MG63 (cell line): ENCODE data around the gene BRSK1. TPM values are rescaled to one million over a fixed set of nuclear protein-coding genes. Genes with fewer than 3 reads are reported as not detected.
"Not testable (repeated sequence)": the region's sequence is repeated elsewhere in the genome, so short reads cannot be mapped to it uniquely, and the experiment has no call there.

Source experiments
- DNase-seq: peaks from one replicate; pipeline ENCODE4 v3.0.0-alpha.2; 2020
- H3K27me3 ChIP-seq: fragments of 250-450 bp; sonication (Bioruptor Pico); 2 replicates; pipeline ENCODE4 v1.5.1; 2020; ENCODE audit warnings: mild to moderate bottlenecking, moderate library complexity
- H3K36me3 ChIP-seq: fragments of 250-450 bp; sonication (Bioruptor Pico); 2 replicates; pipeline ENCODE4 v1.5.1; 2020; ENCODE audit warnings: mild to moderate bottlenecking, moderate library complexity
- H3K4me3 ChIP-seq: fragments of 250-450 bp; sonication (Bioruptor Pico); 2 replicates; pipeline ENCODE4 v1.5.1; 2020; ENCODE audit warnings: mild to moderate bottlenecking, moderate library complexity
- H3K9me3 ChIP-seq: fragments of 250-450 bp; sonication (Bioruptor Pico); 2 replicates; pipeline ENCODE4 v1.5.1; 2020; ENCODE audit warnings: mild to moderate bottlenecking, moderate library complexity
- total RNA-seq: library from RNA; depleted of rRNA; stranded (reverse); fragments of >200 nt; shearing (Covaris generic); gene quantifications from 2 replicates; pipeline ENCODE4 v1.2.3, GENCODE V29; 2014; ENCODE audit warnings: low replicate concordance

BRSK1 gene
- total RNA-seq, 1 experiment from 2014 or later = 0.89 TPM

DNA sequence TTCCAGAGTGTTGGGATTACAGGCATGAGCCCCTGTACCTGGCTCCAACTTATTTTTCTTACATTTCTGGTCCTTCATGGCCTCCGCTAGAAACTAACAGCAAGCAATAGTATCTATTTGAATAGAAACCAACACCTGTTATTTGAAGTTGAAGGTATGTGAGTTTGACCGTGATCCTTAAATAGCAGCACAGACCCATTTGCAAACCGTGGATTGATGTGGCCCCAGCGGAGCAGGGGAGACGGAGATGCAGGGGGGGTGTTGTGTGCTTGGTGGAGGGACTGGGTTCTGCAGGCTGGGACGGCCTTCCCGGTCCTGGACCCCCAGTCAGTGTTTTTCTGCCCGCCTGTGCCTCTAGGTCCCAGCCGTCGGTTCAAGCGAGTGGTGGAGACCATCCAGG lies 24.5 kb downstream of the BRSK1 start:
- Histone ChIP-seq H3K4me3 (no peak overlapping the region), H3K9me3 (peaks cover 5% of the 10 kb centered on the region), H3K36me3 (no peaks in the 10 kb centered on the region), H3K27me3 (no peaks in the 10 kb centered on the region)
- DNase-seq = no peak

DNA sequence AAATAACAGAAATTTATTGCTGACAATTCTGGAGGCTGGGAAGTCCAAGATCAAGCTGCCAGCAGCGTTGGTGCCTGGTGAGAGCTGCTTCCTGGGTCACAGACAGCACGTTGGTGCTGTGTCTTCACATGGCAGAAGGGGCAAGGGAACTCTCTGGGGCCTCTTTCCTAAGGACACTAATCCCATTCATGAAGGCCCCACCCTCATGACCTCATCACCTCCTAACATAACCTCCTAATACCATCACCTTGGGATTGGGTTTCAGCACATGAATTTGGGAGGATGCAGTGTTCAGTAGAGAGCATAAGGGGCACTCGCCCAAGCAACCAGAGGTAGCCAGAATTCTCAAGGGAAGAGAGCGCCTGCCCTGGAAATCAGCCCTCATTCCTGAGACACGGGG lies 25.7 kb downstream of the BRSK1 start:
- DNase-seq = no peak
- no peak overlapping the region for H3K4me3 ChIP-seq
- no peaks in the 10 kb centered on the region for H3K36me3 ChIP-seq
- H3K27me3 ChIP-seq = no peaks in the 10 kb centered on the region
- H3K9me3 ChIP-seq = peaks cover 5% of the 10 kb centered on the region

DNA sequence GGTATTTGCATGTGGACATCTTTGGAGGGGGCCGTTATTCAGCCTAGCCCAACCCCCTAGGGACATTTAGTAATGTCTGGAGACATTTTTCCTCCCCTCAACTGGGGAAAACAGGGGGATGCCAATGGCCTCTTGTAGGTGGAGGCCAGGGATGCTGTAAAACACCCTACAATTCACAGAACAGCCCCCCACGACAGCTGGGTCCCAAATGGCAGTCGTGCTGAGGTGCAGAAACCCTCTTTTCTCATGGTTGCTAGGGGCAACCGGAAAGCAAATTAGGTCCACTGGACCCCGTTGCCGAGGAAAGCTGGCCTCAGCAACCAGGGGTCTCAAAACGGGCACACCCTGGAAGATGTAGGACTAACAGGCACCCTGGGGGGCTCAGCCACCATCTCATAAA lies 26.7 kb downstream of the BRSK1 start:
- no peak for DNase-seq
- Histone ChIP-seq H3K9me3 (peaks cover 5% of the 10 kb centered on the region), H3K4me3 (no peak overlapping the region), H3K27me3 (no peaks in the 10 kb centered on the region), H3K36me3 (no peaks in the 10 kb centered on the region)

DNA sequence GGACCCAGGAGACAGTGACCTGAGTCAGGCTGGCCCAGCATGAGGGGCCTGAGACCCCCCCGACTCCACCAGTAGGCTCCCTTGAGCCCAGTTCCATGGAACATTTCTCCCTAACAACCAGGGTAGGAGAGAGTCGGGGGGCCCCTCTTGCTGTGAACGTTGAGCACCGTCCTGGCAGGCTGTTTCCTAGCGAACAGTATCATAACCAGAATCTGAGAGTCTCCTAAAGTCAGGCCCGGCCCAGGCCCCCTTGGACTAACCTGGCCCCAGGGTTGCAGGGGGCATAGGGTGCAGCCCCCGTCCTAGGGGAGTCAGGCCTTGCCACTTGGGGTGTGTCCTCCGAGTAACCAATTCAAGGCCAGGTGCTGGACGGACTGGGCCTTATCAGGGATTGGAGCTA lies 27.6 kb downstream of the BRSK1 start:
- Histone ChIP-seq H3K4me3 (no peak overlapping the region), H3K36me3 (no peaks in the 10 kb centered on the region), H3K27me3 (no peaks in the 10 kb centered on the region), H3K9me3 (peaks cover 5% of the 10 kb centered on the region)
- no peak for DNase-seq

DNA sequence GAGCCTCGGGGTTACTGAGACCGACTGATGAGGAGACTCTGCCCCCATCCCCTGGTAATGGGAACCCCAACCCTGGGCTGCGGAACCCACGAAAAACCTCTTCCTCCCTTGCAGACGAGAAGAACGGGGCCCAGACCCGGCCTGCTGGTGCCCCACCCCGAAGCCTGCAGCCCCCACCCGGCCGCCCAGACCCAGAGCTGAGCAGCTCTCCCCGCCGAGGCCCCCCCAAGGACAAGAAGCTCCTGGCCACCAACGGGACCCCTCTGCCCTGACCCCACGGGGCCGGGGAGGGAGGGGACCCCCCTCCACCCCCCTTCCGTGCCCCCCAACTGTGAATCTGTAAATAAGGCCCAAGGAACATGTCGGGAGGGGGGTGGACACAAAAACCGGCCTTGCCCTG lies 28.0 kb downstream of the BRSK1 start:
- Histone ChIP-seq H3K4me3 (no peak overlapping the region), H3K27me3 (no peaks in the 10 kb centered on the region), H3K9me3 (peaks cover 5% of the 10 kb centered on the region), H3K36me3 (no peaks in the 10 kb centered on the region)
- DNase-seq = no peak

DNA sequence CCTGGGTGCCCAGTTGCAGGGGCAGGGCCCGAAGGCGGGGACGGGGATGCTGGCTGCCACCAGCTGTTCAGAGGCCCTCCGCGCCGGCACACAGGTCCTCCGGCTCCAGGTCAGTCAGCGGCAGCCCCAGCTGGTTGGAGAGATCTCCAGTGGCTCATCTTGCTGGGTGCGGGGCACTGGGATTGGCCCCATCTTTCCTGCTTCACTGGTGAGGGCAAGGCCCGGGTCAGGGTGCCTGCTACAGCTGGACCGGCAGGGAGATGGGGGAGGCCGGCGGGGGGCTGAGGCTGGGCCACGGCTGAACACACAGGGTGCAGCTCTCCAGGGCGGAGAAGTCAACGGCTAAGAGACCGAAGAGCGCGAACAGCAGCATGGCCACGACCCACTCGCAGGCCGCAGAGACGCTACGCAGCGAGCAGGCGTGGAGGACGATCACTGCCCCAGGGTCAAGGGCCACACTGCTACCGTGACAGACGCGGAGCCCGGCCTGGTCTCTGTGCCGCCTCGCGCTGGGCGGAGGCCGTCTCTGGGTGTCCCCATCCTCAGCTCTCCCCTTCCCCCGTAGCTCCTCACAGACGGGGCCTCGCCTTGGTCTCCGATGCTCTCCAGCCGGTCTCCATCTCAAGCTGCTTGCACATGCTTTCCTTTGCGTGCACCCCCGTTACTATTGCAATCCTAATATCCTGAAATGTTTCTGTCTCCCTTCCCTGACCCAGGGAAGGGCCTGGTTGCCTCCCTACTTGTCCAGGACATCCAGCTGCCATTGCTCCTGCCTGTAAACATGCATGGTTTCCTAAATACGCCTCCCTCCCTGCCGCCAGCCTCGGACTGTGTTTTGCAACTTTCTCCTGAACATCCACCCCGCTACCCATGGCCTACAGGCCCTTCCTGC lies 29.1 kb downstream of the BRSK1 start:
- Histone ChIP-seq H3K27me3 (no peaks in the 10 kb centered on the region), H3K36me3 (no peaks in the 10 kb centered on the region), H3K9me3 (peaks cover 5% of the 10 kb centered on the region), H3K4me3 (no peak overlapping the region)
- DNase-seq = no peak

DNA sequence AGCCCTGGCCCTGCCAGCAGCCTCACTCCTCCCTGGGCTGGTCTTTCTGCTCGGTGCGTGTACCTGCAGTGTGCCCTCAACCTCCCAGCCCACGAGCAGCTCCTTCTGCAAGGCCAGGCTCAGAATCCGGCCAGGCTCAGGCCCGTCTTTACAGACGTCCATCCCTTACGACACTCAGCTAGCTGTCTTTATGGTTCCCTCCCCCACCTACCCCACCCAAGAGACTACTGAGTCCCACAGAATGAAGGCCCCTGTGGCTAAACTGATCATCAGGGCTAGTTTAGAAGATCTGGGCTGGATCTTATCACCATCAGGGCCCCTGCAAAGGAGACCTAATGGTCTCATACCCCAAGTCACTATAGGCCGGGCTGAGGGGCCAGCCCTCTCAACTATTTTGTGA lies 30.6 kb downstream of the BRSK1 start:
- Histone ChIP-seq H3K27me3 (no peaks in the 10 kb centered on the region), H3K9me3 (peaks cover 2% of the 10 kb centered on the region), H3K4me3 (no peak overlapping the region), H3K36me3 (no peaks in the 10 kb centered on the region)
- DNase-seq = no peak

DNA sequence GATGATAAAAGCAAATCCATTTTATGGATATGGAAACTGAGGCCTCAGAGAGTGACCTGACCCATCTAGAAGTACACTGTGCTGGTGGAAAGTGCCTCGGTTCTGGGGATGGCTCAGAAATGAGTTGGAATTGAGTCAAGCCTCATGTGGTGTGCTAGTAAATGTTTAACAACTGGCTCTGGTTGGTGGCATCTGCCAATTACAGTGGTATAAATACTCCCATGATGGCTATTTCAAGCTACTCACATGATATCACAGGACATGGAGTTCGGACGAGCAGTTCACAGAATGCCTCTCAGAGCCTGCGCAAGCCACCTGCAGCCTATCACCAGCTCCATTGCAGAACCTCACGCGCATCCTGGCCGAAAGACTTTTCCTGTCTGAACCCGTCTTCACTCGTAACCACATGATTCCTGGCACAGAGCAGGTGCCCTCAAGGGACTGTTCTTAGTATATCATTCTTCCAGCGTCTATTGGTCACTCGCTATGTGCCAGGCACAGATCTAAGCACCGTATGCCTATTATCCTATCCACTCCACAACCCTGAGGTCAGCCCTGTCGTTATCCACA lies 32.2 kb downstream of the BRSK1 start:
- no peaks in the 10 kb centered on the region for H3K36me3 ChIP-seq
- H3K9me3 ChIP-seq = no peaks in the 10 kb centered on the region
- no peak for DNase-seq
- no peaks in the 10 kb centered on the region for H3K27me3 ChIP-seq
- no peak overlapping the region for H3K4me3 ChIP-seq

DNA sequence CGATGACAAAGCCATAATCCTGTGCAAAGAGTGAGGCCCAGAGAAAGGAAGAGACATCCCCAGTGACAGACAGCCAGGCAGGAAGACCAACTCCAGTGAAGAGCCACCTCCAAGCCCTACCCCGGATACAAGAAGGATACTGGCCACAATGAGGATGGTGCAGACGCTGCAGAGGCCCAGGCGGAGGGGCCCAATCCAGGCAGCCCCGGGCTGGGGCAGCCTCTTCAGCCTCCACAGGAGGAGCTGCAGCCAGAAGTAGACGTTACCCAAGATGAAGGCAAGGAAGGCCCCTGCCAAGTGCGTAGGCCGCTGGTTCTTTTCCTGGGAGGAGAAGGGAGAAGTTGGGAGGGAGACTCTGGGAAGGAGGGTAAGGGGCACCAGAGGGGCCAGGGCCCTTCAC lies 32.8 kb downstream of the BRSK1 start:
- Histone ChIP-seq H3K9me3 (no peaks in the 10 kb centered on the region), H3K36me3 (no peaks in the 10 kb centered on the region), H3K27me3 (no peaks in the 10 kb centered on the region), H3K4me3 (no peak overlapping the region)
- no peak for DNase-seq

DNA sequence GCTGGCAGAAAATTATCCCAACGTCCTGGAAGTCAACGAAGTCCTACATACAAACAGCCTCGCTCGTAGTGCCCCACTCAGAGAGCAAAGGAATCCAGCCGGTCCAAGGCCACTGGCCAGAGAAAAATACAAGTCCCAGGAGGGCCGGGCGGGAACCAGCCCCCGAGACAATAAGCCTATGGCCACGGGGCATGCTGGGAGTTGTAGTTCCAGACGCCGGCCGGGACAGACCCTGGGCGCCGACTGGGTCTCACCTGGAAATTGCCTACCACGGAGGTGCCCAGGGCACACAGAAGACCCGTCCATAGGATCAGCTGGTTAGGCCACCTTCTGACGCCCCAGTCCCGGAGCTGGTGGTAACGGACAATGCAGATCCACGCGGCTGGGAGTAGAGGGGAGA lies 36.0 kb downstream of the BRSK1 start:
- no peaks in the 10 kb centered on the region for H3K36me3 ChIP-seq
- no peaks in the 10 kb centered on the region for H3K9me3 ChIP-seq
- H3K4me3 ChIP-seq = no peak overlapping the region
- peak; percentile 43 for DNase-seq
- H3K27me3 ChIP-seq = no peaks in the 10 kb centered on the region

DNA sequence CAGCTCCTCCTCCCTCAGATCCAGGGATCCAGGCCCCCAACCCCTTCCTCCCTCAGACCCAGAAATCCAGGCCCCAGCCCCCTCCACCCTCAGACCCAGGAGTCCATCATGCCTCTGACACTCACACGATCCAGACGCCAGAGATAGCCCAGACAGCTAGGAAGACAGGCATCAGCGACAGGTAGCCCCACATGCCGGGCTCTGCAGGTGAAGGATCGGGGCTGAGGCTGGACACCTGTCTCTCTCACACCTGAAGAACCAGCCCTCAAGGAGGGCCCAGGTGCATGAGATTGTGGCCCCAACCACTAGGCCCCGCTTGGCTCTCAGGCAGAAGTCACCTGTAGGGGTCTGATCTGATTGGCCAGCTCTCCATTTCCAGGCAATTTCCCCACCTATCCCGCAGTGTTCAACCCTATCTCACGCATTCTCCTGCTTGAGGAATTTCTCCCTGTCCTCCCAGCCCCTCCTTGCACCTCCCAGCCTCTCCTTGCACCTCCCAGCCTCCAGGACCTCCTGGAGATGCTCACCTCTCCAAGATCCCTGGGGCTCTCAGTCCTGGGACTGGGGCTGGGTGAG lies 37.1 kb downstream of the BRSK1 start:
- H3K4me3 ChIP-seq = no peak overlapping the region
- no peak for DNase-seq
- H3K36me3 ChIP-seq = no peaks in the 10 kb centered on the region
- H3K27me3 ChIP-seq = no peaks in the 10 kb centered on the region
- H3K9me3 ChIP-seq = no peaks in the 10 kb centered on the region

DNA sequence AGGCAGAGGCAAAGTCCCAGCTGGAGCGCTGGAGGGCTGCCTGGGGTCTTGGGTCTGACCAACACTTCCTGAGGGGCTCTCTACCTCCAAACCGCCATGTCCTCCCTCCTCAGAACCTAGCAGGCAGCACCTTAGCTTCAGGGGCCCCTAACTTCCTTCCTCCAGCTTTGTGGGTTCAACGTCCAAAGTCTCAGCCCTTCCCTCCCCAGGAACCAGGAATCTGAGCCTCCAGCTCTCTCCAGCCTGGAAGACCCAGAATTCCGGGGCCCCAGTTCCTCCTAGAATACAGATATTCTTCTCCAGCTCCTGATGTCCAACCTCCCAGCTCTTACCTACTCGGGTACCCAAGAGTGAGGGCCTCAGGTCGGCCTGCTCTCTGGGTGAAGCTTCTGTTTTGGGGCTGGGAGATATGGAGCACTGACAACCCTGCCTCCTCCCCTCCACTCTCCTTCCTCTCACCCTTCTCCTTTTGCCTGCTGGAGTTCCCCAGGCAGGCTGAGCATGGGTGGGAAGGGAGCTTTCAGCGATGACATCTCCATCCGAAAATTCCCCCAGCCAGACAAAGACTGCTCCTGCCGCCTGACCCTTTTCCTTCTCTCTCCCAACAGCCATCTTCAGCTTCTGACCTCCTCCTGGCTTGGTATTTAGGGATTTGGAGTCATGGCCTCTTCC lies 37.8 kb downstream of the BRSK1 start:
- Histone ChIP-seq H3K9me3 (no peaks in the 10 kb centered on the region), H3K27me3 (no peaks in the 10 kb centered on the region), H3K4me3 (no peak overlapping the region), H3K36me3 (no peaks in the 10 kb centered on the region)
- no peak for DNase-seq

DNA sequence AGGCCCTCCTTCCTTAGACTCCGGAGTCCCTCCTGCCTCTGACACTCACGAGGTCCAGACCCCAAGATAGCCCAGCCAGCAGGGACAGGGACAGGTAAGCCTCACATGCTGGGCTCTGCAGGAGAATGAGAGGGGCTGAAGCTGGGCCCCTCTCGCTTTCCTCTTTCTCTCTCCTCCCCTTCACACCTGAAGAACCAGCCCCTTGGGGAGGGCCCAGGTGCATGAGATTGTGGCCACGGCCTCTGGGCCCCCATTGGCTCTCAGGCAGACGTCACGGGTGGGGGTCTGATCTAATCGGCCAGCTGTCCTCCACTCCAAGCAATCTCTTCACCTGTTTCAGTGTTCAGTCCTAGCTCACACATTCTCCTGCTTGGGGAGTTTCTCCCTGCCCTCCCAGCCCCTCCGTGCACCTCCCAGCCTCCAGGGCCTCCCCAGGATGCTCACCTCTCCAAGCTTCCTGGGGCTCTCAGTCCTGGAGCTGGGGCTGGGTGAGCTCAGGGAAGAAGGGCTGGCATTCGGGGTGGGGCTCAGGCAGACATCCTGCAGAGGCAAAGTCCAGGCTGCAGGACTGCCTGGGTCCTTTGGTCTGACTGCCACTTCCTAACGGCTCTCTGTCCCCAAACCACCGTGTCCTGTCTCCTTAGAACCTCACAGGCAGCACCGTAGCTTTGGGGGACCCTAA lies 38.5 kb downstream of the BRSK1 start:
- DNase-seq = no peak
- Histone ChIP-seq H3K9me3 (no peaks in the 10 kb centered on the region), H3K27me3 (no peaks in the 10 kb centered on the region), H3K4me3 (no peak overlapping the region), H3K36me3 (no peaks in the 10 kb centered on the region)

DNA sequence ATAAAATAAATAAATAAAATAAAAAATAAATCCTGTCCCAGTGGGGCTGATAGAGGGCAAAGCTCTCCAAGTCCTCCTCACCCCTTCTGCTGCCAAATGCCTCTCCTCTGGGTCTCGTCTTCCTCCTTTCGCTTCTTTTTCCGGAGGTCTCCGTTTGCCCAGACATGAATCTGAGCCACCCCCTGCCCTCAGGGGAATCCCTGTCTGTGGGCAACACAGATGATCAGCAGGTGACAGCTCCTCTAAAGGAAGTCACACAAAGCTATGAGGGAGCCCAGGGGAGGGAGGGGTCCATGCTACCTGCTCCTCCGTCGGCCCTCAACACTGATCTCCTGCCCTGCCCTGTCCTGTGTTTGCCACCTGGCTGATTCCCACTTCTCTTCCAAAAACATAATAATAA lies 40.9 kb downstream of the BRSK1 start:
- no peaks in the 10 kb centered on the region for H3K9me3 ChIP-seq
- H3K4me3 ChIP-seq = no peak overlapping the region
- H3K36me3 ChIP-seq = no peaks in the 10 kb centered on the region
- no peak for DNase-seq
- H3K27me3 ChIP-seq = no peaks in the 10 kb centered on the region

DNA sequence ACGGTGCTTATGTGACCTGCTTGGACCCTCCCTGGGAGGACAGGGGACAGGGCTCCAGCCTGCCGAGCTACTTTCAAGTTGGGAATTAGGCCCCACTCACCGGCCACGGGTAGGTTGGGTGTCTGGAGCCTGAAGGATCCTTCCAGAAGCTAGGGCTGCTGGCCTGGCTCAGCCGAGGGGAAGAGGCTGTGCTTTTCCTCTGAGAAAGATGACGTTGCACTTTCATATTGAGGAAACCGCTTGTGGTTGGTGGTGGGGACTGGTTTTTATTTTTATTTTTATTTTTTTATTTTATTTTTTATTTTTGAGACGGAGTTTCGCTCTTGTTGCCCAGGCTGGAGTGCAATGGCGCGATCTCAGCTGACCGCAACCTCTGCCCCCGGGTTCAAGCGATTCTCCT lies 41.4 kb downstream of the BRSK1 start, which contains the start of gene TMEM150B:
Gene TMEM150B (minus strand): TSS at position 170 of the 400 bp plus-strand sequence. CDS start 4,305 bp downstream, outside the sequence.
- no peak for DNase-seq
- Histone ChIP-seq H3K36me3 (no peaks in the 10 kb centered on the region), H3K27me3 (no peaks in the 10 kb centered on the region), H3K4me3 (no peak within 1 kb of the TSS), H3K9me3 (no peaks in the 10 kb centered on the region)

DNA sequence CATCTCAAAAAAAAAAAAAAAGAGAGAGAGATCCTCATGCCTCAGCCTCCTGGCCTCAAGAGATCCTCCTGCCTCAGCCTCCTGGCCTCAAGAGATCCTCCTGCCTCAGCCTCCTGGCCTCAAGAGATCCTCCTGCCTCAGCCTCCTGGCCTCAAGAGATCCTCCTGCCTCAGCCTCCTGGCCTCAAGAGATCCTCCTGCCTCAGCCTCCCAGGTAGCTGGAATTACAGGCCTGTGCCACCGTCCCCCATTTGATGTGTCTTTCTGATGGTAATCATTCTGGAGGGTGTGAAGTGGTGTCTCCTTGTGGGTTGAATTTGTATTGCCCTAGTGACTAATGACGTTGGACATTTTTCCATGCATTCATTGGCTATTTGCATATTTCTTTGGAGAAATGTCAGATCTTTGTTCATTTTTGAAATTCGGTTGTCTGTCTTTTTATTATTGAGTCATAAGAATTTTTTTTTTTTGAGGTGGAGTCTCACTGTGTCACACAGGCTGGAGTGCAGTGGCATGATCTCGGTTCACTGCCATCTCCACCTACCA lies 45.0 kb downstream of the BRSK1 start:
- DNase-seq, H3K36me3 ChIP-seq, H3K9me3 ChIP-seq, H3K27me3 ChIP-seq, H3K4me3 ChIP-seq: not testable (repeated sequence)

DNA sequence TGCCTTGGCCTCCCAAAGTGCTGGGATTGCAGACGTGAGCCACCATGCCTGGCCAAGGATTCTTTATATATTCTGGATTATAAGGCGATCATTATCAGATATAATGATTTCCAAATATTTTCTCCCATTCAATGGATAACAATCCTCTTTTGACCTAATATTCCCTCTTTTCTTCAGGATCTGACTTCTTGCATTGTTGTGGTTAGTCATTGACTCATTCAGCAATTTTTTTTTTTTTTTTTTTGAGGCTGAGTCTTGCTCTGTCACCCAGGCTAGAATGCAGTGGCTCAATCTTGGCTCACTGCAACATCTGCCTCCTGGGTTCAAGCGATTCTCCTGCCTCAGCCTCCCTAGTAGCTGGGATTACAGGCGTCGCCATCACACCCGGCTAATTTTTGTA lies 46.0 kb downstream of the BRSK1 start:
- not testable (repeated sequence) for H3K4me3 ChIP-seq, H3K9me3 ChIP-seq, H3K36me3 ChIP-seq, H3K27me3 ChIP-seq, DNase-seq
